Kidney epithelial cell (primary cell): ENCODE measurements around the gene C11orf71. TPM values are rescaled to one million over a fixed set of nuclear protein-coding genes. Genes with fewer than 3 reads are reported as not detected.

Experiments used
- DNase-seq: peaks from one replicate; pipeline ENCODE4 v3.0.0-alpha.2; 2010; ENCODE audit warnings: low read depth
- H3K27me3 ChIP-seq: 2 replicates; pipeline ENCODE4 v1.6.0; 2011; ENCODE audit warnings: low read length; ENCODE audit not compliant: control insufficient read depth, insufficient read depth
- H3K36me3 ChIP-seq: 2 replicates; pipeline ENCODE4 v1.5.1; 2011; ENCODE audit warnings: low read length; ENCODE audit not compliant: control insufficient read depth, insufficient read depth
- H3K4me3 ChIP-seq: 2 replicates; pipeline ENCODE4 v1.5.1; 2011; ENCODE audit warnings: low read depth, mild to moderate bottlenecking, control low read depth, low read length
- total RNA-seq: library from RNA; depleted of rRNA; stranded (reverse); fragments of >200 nt; gene quantifications from 2 replicates; pipeline ENCODE4 v1.2.3, GENCODE V29; 2015
- TF ChIP-seq, protein P1 (sequence below): IDR thresholded peaks from 2 replicates; pipeline ENCODE4 v1.5.1; 2011; ENCODE audit warnings: mild to moderate bottlenecking, moderate library complexity, low read length, control low read depth, inconsistent platforms; ENCODE audit not compliant: insufficient read depth, poor library complexity, severe bottlenecking

The C11orf71 gene
- total RNA-seq, 1 donor from 2014 or later: 1.6 TPM

DNA sequence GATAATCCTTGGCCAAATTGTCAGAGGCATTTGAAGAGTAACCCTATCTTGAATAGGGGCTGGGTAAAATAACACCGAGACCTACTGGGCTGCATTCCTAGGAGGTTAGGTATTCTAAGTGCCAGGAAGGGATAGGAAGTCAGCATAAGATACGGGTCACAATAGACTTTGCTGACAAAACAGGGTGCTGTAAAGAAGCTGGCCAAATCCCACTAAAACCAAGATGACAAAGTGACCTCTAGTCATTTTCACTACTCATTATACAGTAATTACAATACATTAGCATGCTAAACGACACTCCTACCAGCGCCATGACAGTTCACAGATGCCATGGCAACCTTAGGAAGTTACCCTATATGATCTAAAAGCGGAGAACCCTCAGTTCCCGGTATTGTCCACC lies 38.0 kb upstream of the C11orf71 start:
- H3K4me3 ChIP-seq: no peak overlapping the region
- no peak for DNase-seq

DNA sequence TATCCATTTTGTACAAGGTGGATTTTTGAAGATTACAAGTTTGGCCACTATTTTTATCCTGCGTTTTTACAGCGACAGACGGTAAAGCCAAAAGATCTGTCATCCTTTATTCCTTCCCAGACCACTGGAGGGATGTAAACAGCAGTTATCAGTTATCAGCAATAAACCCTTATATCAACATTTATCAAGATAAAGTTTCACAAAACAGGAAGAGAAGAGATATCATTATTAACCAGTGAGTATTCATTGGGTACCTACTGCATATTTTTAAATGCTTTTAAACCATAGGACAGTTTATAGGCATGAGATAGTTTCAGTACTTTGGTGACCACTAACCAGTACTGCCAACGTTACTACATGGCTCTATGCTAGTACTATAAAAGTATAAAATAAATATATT lies 33.1 kb upstream of the C11orf71 start:
- Histone ChIP-seq H3K4me3 (no peak overlapping the region), H3K36me3 (no peaks in the 10 kb centered on the region), H3K27me3 (no peaks in the 10 kb centered on the region)
- TF ChIP-seq, protein P1, sequence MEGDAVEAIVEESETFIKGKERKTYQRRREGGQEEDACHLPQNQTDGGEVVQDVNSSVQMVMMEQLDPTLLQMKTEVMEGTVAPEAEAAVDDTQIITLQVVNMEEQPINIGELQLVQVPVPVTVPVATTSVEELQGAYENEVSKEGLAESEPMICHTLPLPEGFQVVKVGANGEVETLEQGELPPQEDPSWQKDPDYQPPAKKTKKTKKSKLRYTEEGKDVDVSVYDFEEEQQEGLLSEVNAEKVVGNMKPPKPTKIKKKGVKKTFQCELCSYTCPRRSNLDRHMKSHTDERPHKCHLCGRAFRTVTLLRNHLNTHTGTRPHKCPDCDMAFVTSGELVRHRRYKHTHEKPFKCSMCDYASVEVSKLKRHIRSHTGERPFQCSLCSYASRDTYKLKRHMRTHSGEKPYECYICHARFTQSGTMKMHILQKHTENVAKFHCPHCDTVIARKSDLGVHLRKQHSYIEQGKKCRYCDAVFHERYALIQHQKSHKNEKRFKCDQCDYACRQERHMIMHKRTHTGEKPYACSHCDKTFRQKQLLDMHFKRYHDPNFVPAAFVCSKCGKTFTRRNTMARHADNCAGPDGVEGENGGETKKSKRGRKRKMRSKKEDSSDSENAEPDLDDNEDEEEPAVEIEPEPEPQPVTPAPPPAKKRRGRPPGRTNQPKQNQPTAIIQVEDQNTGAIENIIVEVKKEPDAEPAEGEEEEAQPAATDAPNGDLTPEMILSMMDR: no peak
- DNase-seq: no peak

More for the DNA sequence above, 38.0 kb upstream of the C11orf71 start:
- Histone ChIP-seq H3K27me3 (no peaks in the 10 kb centered on the region), H3K36me3 (no peaks in the 10 kb centered on the region)
- TF ChIP-seq, protein P1: no peak

DNA sequence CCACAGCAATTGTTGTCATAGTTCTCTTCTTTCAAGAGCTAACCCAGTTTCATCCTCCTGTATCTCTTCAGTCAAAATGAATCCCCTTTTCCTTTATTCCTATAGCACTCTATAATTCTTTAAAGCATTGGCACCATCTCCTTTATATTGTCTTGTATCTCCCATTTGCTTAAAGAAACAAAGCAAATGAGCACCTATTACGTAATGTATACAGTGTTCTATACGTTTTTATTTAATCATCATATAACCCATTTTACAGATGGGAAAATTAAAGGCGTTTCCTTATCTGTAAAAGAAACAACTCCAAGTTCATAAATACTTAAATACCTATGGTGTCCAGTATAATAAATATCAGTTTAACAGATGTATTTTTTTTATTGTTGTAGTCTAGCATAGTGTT lies 32.6 kb upstream of the C11orf71 start:
- Histone ChIP-seq H3K4me3 (no peak overlapping the region), H3K36me3 (no peaks in the 10 kb centered on the region), H3K27me3 (no peaks in the 10 kb centered on the region)
- no peak for DNase-seq
- TF ChIP-seq, protein P1: no peak

DNA sequence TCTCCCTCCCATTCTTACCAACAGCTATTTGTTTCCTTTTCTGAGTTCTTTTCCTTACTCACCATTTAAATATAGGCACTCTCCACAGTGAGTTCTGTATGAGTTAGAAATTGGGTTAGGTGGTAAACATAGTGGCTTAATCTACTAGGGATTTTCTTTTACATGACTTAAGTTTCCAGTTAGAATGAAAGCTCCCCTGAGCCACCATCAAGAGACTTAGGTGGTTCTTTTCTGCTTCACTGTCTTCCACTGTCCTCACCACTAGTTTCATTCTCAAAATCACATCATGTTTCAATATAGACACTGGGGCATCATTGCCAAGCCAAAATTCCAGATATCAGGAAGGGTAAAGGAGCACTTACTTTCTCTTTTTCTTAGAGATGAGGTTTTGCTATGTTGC lies 30.0 kb upstream of the C11orf71 start:
- TF ChIP-seq, protein P1: no peak
- H3K4me3 ChIP-seq: no peak overlapping the region
- no peaks in the 10 kb centered on the region for H3K27me3 ChIP-seq
- H3K36me3 ChIP-seq: no peaks in the 10 kb centered on the region
- no peak for DNase-seq

DNA sequence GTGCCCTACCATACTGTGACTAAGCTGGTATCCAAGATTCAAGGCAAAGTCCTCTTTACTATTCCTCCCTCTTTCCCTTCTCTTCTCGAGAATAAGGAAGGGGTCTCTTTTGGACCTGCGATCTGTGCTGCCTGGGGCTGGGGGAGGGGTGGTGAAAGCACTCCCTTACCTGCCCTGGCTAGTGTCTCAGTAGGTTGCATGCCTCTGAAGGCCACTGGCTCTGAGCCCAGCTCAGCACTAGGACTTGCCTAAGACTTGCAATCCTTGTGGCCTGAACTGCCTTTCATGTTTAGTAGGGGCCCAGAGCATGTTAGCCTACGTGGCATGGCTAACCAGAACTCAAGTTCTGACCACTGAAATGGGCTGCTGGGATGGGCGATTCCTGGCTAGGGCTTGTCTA lies 26.0 kb upstream of the C11orf71 start:
- Histone ChIP-seq H3K4me3 (no peak overlapping the region), H3K27me3 (no peaks in the 10 kb centered on the region), H3K36me3 (no peaks in the 10 kb centered on the region)
- no peak for DNase-seq
- TF ChIP-seq, protein P1: no peak

DNA sequence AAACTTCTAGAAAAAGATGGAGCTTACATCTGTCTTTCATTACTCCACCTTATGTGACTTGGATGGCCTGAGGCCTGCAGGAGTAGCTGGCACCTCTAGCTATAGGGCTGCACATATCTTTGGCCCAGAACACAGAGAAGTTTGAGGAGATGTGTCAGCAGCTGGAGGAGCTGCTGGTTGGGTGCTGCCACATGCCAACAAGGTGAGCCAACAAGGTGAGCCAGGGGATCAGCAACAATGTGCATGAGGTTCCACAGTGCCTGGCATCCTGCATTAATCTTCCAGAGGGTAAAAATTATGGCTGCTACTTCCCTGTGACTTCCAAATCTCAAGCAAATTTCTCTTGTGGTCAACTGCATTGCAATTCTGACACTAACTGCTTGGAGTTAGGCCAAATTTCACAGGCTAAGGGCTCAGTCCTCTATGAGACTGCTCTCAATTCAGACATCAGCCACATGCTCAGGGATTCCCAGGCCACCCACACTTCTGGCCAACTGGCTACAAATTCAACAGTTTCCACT lies 16.2 kb upstream of the C11orf71 start:
- Histone ChIP-seq H3K27me3 (no peaks in the 10 kb centered on the region), H3K36me3 (no peaks in the 10 kb centered on the region), H3K4me3 (no peak overlapping the region)
- no peak for DNase-seq
- TF ChIP-seq, protein P1: no peak
